Stimulated activated CD4-positive, alpha-beta T cell treated with anti-CD3 and anti-CD28 coated beads, Interleukin-1b, Interleukin-23, amount 100 ng/mL, for 24 hours (primary cell): ENCODE measurements around the gene STAB1.

Source experiments
- DNase-seq, 4 experiments: peaks; one replicate each; pipeline ENCODE4 v3.0.0-alpha.2; 2020; ENCODE audit warnings: low read depth in 4 of 4, low spot score in 1 of 4

Gene STAB1

DNA sequence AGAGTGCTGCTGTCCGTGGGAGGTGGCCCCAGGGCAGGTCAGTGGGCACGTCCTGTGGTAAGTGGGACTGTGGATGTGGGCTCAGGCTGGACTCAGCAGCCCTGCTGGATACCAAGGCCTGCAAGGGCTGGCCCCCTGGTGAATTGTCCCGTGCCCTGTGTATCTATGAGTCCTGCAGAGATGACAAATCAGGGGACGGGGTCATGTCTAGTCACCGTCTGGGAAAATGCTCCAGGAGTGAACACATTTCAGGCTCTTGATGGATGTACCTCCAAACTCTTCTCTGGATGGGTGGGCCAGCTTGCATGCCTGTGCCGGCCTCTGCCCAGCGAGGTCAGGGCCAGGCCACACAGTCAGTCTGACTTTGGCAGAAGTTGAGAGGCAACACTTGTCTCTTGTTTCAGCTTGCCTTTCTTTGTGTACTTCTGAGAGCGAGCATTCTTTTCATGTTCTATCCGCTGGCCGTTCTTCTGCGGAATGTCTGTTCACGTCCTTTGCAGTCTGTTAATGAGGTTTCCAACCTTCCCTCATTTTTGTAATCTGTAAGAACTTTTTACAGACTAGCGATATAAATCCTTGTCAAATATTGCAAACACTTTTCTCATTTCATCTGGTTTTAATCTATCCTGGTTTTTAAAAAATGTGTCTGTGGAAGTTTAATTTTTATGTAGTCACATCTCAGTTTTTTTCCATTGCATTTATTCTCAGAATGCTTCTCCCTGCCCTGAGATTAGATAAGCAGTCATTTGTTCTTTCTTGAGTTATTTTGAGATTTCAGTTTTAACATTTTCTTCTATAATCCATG, 11.4 kb upstream of the STAB1 start:
- no peak for DNase-seq

DNA sequence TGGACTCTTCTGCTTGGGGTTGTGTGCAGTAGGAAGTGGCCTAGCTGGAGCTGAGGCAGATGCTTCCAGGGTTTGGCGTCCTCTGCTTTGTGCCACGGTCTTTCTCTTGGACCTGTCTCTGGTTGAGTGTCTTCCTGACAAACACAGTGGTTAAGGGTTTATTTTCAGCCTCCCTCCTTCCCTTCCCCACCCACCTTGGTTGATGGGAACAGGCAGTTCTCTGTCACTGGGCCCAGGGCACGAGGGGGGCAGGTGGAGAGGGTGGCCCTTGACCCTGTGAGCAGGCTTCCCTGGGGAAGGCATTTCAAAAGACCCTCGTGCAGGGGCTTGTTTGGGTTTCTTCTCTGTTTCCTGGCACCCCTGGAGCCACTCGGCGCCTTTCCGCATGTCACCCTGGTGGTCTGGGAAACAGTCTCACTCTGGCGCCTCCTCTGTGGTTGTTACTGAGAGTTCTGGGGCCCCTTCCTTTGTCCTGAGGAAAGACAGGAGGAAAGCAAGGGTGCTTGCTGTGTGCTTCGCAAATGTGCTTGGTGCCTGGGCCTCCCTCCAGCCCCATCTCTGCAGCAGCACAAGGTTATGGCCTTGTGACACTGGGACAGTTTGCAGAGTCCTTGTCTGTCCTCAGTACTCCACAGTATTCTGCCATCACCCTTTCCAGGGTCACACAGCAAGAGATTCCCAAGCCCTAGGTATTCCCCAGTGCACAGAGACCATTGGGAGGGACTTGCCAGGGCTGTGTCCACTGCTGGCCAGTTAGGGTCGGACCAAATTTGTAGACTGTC, 10.3 kb upstream of the STAB1 start:
- DNase-seq, result no peak

DNA sequence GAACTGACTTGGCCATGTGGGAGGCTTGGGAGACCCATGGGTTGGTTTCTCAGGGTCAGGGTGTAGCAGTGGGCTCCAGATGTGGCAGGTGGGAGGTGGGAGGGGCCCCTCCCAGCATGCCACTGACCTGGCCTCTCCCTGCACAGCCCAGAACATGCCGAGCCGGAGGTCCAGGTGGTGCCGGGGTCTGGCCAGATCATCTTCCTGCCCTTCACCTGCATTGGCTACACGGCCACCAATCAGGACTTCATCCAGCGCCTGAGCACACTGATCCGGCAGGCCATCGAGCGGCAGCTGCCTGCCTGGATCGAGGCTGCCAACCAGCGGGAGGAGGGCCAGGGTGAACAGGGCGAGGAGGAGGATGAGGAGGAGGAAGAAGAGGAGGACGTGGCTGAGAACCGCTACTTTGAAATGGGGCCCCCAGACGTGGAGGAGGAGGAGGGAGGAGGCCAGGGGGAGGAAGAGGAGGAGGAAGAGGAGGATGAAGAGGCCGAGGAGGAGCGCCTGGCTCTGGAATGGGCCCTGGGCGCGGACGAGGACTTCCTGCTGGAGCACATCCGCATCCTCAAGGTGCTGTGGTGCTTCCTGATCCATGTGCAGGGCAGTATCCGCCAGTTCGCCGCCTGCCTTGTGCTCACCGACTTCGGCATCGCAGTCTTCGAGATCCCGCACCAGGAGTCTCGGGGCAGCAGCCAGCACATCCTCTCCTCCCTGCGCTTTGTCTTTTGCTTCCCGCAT, 7.9 kb upstream of the STAB1 start:
- no peak for DNase-seq

DNA sequence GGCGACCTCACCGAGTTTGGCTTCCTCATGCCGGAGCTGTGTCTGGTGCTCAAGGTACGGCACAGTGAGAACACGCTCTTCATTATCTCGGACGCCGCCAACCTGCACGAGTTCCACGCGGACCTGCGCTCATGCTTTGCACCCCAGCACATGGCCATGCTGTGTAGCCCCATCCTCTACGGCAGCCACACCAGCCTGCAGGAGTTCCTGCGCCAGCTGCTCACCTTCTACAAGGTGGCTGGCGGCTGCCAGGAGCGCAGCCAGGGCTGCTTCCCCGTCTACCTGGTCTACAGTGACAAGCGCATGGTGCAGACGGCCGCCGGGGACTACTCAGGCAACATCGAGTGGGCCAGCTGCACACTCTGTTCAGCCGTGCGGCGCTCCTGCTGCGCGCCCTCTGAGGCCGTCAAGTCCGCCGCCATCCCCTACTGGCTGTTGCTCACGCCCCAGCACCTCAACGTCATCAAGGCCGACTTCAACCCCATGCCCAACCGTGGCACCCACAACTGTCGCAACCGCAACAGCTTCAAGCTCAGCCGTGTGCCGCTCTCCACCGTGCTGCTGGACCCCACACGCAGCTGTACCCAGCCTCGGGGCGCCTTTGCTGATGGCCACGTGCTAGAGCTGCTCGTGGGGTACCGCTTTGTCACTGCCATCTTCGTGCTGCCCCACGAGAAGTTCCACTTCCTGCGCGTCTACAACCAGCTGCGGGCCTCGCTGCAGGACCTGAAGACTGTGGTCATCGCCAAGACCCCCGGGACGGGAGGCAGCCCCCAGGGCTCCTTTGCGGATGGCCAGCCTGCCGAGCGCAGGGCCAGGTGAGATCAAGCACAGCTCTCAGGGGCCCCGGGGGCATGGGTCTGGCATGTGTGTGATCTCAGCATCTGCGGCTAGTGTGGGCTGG, 7.1 kb upstream of the STAB1 start:
- DNase-seq, result no peak

DNA sequence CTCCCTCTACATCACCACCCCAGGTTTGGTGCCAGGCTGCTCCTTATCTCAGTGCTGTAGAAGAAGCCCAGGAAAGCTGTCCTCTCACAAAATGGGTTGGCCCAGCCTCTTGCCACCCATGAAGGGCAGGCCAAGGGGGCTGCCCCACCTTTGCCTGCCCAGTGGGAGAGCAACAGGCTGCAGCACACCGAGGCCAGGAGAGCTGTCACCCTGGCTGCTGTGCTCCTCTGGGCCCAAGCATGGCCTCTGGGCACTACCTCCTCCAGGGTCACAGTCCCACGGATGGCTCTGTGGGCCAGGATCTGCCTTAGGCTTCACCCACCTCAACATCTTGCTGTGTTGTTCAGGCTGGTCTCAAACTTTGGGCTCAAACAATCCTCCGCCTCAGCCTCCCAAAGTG, 6.4 kb upstream of the STAB1 start:
- no peak for DNase-seq

DNA sequence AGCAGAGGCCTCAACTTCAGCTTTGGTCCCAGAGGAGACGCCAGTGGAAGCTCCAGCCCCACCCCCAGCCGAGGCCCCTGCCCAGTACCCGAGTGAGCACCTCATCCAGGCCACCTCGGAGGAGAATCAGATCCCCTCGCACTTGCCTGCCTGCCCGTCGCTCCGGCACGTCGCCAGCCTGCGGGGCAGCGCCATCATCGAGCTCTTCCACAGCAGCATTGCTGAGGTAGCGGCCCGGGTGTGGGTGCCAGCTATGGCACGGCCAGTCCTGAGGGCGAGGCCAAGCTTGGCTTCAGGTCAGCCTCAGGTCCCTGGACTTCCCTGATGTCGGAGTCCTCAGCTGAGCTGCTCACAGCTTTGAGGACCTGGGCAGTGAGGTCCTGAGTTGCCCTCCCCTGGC, 5.7 kb upstream of the STAB1 start:
- DNase-seq, result no peak

DNA sequence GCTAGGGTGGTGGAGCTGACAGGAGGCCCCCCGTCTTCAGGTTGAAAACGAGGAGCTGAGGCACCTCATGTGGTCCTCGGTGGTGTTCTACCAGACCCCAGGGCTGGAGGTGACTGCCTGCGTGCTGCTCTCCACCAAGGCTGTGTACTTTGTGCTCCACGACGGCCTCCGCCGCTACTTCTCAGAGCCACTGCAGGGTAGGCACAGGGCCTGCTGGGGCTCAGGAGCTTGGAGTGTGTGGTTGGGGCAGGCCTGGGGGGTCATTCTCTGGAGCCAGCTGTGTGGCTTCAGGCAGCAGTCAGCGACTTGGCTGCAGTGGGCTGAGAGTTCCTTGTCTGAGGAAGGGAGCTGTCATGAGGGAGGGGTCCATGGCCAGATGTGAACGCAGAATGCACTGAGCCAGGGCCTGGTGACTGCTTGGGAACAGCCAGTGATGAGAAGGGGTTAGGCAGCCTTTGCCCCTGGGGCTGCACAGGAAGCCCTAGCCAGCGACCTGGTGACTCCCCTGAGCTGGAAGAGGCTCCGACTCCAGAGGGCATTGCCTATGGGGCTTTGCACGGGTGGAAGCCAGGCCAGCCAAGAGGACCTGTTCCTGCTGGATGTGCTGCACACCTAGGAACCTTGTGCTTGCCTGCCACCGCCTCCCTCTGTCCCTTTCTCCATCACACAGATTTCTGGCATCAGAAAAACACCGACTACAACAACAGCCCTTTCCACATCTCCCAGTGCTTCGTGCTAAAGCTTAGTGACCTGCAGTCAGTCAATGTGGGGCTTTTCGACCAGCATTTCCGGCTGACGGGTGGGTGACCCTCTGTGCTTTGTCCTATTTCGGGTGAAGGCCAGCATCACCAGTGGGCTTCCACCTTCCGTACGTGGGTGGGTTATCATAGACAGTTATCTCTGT, 4.9 kb upstream of the STAB1 start:
- no peak for DNase-seq

DNA sequence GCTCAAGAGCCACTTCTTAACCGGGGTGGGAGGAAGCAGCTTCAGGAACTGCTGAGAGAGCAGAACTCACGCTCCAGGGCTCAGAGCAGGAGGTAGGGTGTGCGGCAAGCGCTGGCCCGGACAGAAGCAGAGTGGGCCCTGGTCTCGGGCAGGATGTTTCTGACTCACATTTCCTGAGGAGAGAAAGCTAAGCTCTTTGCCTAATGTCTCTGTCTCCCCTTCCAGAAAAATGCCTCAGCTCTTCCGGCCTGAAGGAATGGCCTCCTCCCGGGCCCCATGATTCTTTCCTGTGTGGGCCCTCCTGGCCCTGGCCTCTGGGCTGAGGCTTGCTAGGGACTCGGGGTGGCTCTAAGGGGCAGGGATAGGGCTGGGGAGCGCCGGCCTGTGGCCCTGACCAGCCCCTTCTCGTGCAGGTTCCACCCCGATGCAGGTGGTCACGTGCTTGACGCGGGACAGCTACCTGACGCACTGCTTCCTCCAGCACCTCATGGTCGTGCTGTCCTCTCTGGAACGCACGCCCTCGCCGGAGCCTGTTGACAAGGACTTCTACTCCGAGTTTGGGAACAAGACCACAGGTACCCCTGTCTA, 4.1 kb upstream of the STAB1 start:
- no peak for DNase-seq

DNA sequence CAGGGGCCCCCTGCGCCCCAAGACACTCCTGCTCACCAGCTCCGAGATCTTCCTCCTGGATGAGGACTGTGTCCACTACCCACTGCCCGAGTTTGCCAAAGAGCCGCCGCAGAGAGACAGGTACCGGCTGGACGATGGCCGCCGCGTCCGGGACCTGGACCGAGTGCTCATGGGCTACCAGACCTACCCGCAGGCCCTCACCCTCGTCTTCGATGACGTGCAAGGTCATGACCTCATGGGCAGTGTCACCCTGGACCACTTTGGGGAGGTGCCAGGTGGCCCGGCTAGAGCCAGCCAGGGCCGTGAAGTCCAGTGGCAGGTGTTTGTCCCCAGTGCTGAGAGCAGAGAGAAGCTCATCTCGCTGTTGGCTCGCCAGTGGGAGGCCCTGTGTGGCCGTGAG, 3.1 kb upstream of the STAB1 start:
- no peak for DNase-seq

DNA sequence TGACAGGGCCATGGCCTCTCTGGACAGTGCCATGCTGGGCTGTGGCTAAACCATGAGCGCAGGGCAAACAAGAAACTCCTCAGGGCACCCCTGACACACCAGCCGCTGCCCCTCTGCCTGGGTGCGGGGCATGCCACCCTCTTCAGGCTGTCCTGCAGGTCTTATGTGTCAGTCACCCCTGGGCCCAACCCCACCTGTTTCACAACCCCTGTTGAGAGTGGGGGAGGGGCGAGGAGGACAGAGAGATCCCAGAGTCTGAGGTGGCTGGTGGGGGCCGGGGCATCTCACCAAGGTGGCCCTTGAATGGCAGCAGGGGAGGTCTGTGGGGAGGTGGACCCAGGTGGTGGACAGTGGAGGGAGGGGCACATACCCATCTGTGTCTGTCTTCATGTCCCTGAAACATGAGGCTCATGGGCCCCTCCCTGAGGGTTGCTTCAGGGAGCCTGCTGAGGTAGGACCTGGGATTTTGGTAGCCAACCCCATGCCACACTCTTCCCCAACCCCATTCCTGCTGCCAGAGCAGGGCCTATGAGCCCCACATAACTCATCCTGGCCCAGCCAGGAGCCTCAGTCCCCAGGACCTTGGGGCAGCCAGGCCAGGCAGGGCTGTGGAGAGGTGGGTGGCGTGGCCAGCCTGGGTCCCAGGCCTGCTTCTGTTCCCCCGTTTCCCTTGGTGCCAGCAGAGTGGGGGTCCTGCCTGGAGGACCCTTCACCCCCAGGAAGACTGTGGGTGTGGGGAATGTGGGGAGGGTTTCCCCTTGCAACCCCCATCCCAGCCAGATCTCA, 1.7 kb upstream of the STAB1 start:
- no peak for DNase-seq

DNA sequence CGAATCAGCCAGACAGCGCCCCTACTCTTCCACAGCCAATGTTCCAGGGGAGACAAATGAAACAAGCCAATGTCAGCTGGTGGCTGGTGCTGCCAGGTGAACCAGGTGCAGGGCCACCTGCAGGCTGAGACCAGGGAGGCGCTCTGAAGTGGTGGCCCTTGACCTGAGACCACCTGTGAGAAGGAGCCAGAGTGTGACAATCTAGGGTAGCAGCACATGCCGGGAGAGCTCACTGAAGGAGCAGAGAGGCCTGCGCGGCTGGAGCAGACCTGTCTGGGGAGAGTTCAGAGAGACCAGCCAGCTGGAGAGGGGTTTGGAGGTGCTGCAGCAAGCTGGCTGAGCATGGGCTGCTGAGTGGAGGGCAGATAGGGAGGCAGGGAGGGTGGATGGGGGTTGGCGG, 693 bp upstream of the STAB1 start:
- no peak for DNase-seq

DNA sequence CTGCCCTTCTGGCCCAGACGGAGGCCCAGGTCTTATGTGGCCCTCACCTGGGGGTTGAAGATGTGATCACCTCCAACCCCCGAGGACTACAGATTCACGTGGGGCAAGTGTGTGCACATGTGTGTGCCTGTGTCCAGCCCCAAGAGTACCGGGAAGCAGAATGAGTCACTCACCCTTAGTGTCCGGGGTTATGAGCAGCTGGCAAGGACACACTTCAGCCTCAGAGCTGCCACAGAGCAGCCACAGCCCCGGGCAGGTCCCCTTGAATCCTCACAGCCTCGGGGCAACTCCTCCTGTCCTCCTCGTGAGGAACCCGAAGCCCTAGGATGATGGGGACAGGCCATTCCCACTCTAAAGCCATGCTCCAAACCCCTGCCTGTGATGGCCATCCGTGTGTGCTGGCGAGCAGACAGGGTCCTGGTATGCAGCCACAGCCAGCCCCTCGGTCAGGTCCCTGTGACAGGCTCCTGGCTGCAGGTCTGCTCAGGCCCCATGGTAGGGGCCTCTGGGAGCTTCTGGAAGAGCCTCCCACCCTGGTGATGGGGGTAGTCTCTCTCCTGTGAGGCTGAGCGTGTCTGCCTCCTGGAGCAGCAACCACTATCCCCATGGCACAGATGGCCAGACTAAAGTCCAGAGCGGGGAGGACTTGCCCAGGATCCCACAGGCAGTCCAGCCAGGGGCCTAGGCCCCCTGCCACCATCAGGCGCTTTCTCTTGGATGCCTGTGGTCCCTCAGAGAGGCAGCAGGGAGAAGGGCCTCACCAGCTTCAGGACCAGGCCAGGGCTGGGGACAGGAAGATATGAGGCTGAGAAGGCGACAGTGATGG, 852 bp downstream of the STAB1 start:
- no peak for DNase-seq

DNA sequence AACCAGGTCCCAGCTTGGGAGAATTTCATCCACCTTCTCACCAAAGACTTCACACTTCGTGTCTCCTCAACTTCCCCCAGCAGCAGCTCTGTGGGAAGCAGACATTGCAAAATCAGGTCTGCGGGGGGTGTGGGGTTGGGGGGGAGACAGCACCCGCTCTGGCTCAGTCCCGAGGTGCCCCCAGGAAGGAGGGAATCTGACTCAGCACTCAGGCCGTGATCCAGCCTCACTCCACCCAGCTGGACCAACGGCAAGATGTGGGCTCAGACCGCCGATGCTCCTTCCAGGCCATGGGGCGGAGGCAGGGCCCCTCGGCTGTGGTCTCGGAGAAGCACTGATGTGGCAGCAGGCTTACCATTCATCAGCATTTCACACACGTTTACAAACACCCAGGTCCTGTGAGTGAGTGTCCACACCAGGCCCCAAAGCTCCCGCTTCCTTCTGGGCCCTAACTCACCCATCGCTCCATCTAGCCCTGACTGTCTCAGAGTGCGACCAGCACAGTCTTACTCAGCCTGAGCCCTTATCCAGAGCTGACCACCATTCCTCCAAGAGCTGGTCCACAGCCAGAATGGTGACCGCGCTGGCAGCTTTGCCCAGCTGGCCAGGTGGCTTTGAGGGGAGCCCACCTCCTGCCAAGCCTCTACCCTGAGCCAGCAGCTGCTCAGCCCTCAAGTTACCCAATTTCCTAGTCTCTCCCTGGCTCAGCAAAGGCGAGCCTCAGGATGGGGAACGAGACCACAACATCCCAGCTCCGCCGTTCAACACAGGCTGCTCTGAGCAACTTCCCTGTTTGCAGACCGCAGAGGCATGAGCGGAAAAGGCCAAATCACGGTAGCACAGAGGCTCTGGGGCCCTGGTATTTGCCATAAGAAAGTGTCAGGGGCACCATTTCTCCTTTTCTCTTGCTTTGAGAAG, 3.3 kb downstream of the STAB1 start:
- no peak for DNase-seq

DNA sequence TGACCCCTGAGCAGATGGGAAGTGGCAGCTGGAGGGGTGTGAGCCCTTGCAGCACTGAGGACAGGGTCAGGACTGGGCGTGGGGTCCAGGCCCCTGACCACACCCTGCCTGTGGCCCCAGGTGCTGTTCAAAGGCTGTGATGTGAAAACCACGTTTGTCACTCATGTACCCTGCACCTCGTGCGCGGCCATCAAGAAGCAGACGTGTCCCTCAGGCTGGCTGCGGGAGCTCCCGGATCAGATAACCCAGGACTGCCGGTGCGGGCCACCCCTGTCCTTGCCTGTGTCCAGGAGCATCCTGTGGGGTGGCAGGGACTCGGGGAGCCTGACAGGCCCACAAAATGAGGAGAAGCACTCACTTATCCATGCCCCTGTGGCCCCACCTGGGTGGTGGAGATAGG, 5.9 kb downstream of the STAB1 start:
- DNase-seq, result no peak

DNA sequence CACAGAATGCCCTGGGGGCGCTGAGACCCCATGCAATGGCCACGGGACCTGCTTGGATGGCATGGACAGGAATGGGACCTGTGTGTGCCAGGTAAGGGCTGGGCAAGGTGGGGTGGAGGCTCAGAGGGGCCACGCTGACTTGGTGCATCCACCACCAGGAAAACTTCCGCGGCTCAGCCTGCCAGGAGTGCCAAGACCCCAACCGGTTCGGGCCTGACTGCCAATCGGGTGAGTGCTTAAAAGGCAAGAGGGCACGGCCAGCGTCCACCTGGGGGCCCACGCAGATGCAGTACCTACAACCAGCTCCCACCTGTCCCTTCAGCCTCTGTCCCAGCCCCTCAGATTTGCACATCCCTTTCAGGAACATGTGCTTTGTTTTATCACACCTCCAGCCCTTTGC, 6.9 kb downstream of the STAB1 start:
- no peak for DNase-seq

DNA sequence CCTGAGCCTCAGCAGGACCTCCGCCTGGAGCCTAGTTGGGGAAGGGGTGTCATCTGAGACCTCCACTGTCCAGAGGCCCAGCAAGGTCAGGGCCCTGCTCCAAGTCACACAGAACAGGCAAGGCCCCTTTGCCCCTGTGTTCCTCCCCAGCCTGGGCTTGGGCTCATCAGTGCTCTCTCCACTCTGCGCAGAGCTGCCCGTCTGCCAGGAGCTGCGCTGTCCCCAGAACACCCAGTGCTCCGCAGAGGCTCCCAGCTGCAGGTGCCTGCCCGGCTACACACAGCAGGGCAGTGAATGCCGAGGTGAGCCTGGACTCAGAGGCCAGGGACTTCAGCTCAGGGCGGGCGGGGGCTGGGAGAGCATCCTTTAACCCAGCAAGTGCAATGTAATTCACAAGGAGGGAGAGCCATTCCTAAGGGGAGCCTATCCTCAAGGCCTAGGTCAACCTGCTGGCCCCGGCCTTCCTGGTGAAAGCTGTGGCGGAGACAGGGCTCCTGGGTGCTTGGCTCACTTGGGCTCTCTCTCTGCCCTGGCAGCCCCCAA, 7.7 kb downstream of the STAB1 start:
- no peak for DNase-seq
